Measurements from ENCODE around the gene C18orf54.
"Not testable (repeated sequence)": the region's sequence is repeated elsewhere in the genome, so short reads cannot be mapped to it uniquely, and the experiment has no call there.

Gene C18orf54
- long read RNA-seq, donor 1: 0 reads
- long read RNA-seq, donor 2: 0 reads
- long read RNA-seq, donor 3, full-length matches to known transcripts: 1 of 1 reads
- long read RNA-seq, donor 3, partial matches to known transcripts: 0 of 1 reads
- long read RNA-seq, donor 3, other reads (novel, unspliced or antisense): 0 of 1 reads
- long read RNA-seq, donor 4, full-length matches to known transcripts: 2 of 2 reads
- long read RNA-seq, donor 4, partial matches to known transcripts: 0 of 2 reads
- long read RNA-seq, donor 4, other reads (novel, unspliced or antisense): 0 of 2 reads
- long read RNA-seq, donor 5, partial matches to known transcripts: 8 of 8 reads
- long read RNA-seq, donor 5, other reads (novel, unspliced or antisense): 0 of 8 reads
- long read RNA-seq, donor 6: 0 reads
- long read RNA-seq, donor 7: 0 reads
- long read RNA-seq, donor 8: 0 reads

GRCh38 chr18:54357660-54358494 lies at the start of gene C18orf54, which contains the start of gene STARD6:
Gene C18orf54, plus strand, starts transcription at chr18:54357906. Its CDS starts 2,667 bp downstream, at chr18:54360573.
Gene STARD6, minus strand, starts transcription at chr18:54357858. Its CDS starts 3,285 bp downstream, at chr18:54354573.
- DNase-seq: peak; percentile 95

- DNase-seq: not testable (repeated sequence)
Measured at GRCh38 chr18:54309564-54309963, 48.1 kb upstream of the C18orf54 start.

GRCh38 chr18:54316071-54316820 lies 41.5 kb upstream of the C18orf54 start:
- DNase-seq: no peak

GRCh38 chr18:54323561-54323960 lies 34.1 kb upstream of the C18orf54 start:
- no peak for DNase-seq

- no peak for DNase-seq
Measured at GRCh38 chr18:54323970-54324369, 33.7 kb upstream of the C18orf54 start.

GRCh38 chr18:54327818-54328217 lies 29.9 kb upstream of the C18orf54 start:
- no peak for DNase-seq

GRCh38 chr18:54329787-54330186 lies 27.9 kb upstream of the C18orf54 start:
- DNase-seq: no peak

GRCh38 chr18:54330768-54331548 lies 26.7 kb upstream of the C18orf54 start:
- DNase-seq: no peak

- DNase-seq: no peak
Measured at GRCh38 chr18:54335638-54336173, 22.0 kb upstream of the C18orf54 start.

- DNase-seq: no peak
Measured at GRCh38 chr18:54338230-54338629, 19.5 kb upstream of the C18orf54 start.

GRCh38 chr18:54351186-54351585 lies 6.5 kb upstream of the C18orf54 start:
- no peak for DNase-seq

GRCh38 chr18:54357082-54357659 lies 535 bp upstream of the C18orf54 start:
- no peak for DNase-seq

- DNase-seq: no peak
Measured at GRCh38 chr18:54358495-54359040, 862 bp downstream of the C18orf54 start.

GRCh38 chr18:54359233-54359632 lies 1.5 kb downstream of the C18orf54 start:
- peak; percentile 30 for DNase-seq

GRCh38 chr18:54360406-54360805 lies 2.7 kb downstream of the C18orf54 start:
- no peak for DNase-seq

- DNase-seq: no peak
Measured at GRCh38 chr18:54378057-54378456, 20.4 kb downstream of the C18orf54 start.

GRCh38 chr18:54381640-54382039 lies 23.9 kb downstream of the C18orf54 start:
- DNase-seq: no peak

GRCh38 chr18:54382076-54382475 lies 24.4 kb downstream of the C18orf54 start:
- DNase-seq: no peak

GRCh38 chr18:54382733-54383252 lies 25.1 kb downstream of the C18orf54 start:
- DNase-seq: no peak

- no peak for DNase-seq
Measured at GRCh38 chr18:54386043-54386442, 28.3 kb downstream of the C18orf54 start.
